GM18508 (cell line): ENCODE measurements around the gene XIAP.
"Not testable (repeated sequence)": the region's sequence is repeated elsewhere in the genome, so short reads cannot be mapped to it uniquely, and the experiment has no call there.

ENCODE experiments used
- ATAC-seq: cut with Tn5 transposase; IDR thresholded peaks from one replicate; pipeline ENCODE4 v1.9.1; 2021; ENCODE audit warnings: moderate number of reproducible peaks; ENCODE audit not compliant: insufficient read depth, unreplicated experiment

Gene XIAP

DNA sequence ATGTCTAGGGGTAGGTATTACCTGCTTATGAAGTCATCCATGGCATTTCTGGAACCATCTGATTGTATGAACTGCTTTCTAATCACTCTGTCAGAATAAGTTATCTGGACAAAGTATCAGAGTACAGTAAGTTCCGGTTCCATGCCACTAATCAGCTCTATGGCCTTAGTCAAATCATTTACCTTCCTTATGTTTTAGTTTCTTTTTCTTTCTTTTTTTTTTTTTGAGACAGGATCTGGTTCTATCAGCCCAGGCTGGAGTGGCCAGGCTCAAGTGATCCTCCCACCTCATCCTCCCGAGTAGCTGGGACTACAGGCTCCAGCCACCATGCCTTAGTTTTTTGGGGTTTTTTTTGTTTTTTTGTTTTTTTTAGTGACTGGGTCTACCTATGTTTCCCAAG lies 11.5 kb downstream of the XIAP start:
- peak; percentile 62 for ATAC-seq

DNA sequence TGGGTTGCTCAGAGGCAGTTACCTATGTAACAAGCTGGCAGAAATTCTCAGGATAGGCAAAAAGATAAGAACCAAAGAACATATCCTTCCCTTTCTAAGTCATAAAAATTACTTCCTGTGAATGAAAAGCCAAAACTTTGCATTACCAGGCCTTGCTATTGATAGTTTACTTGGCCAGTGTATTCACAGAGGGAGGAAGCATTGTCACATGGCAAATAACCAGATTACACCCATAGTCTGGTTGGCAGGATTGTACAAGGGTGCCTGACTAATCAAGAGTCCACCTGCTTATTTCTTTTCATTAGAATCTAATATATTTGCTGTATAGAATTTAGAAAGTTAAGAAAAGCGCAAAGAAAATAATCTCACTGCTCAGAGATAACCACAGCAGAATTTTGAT lies 14.1 kb downstream of the XIAP start:
- no peak for ATAC-seq

DNA sequence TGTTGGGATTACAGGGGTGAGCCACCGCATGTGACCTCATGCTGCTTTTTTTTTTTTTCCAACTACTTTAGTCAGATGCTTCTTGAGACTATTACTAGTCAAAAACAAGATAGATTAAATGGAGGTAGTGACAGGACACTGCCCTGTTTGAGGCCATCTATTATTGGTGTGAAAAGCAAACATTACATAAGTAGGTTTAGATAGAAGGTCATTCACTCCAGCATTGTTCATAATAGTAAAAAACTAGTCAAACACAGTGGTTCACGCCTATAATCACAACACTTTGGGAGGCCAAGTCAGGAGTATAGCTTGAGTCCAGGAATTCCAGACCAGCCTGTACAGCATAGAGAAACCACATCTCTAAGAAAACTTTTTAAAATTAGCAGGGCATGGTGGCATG lies 16.3 kb downstream of the XIAP start:
- ATAC-seq = no peak

DNA sequence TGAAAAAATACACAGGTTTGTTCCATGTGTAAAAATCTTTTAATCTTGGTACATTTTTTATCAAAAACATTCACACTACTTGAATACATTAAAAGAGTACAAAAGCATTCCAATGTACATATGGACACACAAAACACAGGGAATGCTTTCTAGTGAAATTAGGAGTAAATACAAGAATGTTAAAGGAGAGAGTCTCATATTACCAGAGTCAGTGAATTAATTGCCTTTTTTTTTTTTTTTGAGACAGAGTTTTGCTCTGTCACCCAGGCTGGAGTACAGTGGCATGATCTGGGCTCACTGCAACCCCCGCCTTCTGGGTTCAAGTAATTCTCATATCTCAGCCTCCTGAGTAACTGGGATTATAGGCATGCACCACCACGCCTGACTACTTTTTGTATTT lies 17.0 kb downstream of the XIAP start:
- no peak for ATAC-seq

DNA sequence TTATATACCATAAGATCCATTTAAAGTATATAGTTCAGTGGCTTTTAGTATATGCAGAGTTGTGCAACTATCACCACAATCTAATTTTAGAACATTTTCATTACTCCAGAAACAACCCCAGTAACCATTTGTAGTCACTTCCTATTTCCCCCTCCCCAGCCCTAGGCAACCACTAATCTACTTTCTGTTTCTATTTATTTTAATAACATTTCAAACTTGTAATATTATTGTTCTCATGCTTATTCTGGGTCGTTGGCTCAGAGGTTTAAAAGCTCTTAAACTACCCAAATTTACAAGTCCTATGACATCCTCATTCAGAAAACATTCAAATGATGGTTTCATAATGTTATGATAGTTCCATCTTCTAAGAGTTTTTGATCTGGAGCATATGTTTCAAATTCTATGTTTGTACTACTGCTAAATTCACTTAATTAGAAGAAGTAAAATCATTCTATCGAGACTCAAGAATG lies 18.4 kb downstream of the XIAP start:
- ATAC-seq = peak; percentile 73

DNA sequence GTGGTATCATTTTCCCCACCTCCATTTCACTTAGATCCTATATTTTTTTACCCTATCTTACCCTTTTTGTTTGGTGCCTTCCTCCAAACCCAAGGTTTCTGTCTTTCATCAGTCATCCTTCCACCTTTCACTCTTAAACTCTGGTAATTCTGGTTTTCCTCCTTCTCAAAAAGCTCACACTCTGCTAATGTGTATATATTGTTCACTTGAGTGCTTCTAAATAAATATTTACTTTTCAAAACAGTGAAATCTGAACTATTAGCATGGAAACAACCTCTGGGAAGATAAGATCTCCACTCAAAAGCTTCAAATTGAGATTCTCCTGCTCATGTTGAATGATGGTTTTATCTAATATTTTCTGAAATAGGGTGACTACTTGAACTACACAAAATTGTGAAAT lies 21.5 kb downstream of the XIAP start:
- no peak for ATAC-seq

DNA sequence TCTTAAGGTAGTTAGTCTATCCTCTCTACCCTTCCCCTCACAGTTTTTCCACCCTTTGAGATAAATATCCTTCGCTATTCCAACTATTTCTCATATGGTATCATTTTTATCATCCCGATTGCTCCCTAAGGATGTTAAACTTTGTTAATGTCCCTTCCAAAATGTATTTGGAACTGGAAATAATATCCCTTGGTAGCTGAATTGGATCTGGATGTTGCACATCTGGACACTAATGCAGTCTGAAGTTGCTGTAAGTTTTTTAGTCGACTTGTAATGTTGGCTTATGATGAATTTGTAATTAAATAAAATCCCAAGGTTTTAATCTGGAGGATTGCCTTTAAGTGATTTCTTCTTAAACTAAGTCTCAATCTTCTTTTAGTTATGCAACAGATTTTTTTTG lies 22.5 kb downstream of the XIAP start:
- ATAC-seq = no peak

DNA sequence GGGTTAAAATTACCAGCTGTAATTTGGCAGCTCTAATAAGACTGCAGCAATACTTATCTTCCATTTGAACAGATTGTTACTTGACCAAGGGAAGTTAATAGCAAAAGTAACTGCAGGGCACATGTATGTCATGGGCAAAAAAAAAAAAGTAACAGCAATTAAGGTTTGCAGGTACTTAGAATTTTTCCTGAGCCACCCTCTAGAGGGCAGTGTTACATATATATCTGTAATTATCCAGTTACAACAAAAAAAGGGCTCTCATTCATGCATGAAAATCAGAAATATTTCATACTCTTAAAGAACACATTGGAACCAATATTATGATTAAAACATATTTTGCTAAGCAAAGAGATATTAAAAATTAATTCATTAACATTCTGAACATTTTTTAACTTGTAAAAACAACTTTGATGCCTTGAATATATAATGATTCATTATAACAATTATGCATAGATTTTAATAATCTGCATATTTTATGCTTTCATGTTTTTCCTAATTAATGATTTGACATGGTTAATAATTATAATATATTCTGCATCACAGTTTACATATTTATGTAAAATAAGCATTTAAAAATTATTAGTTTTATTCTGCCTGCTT lies 25.1 kb downstream of the XIAP start:
- ATAC-seq = no peak

DNA sequence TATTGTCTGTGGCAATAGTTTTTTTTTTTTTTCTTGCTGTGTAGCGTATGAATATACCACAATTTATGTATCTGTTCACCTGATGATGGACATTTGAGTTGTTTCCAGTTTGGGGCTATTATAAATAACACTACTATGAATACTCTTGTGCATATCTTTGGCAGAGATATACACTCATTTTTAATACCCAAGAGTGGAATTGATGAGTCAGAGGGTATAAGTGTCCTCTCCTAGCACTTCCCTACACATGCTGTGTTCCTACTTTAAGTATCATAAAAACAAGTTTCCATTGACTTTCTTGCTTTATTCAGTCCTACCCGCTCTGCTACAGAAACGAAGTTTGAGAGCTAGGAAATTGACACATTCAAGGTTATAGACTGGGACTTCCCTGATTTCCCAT lies 39.8 kb downstream of the XIAP start:
- ATAC-seq = no peak

DNA sequence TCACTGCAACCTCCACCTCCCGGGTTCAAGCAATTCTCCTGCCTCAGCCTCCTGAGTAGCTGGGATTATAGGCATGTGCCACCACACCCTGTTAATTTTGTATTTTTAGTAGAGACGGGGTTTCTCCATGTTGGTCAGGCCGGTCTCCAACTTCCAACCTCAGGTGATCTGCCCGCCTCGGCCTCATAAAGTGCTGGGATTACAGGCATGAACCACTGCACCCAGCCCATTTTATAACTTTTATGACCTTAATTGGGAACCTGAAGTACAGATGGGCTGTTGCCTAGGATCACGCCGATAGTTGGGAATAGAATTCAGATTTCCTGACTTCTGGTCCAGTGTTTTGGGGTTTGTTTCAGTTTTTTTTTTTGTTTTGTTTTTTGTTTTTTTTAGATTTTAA lies 43.4 kb downstream of the XIAP start:
- not testable (repeated sequence) for ATAC-seq

DNA sequence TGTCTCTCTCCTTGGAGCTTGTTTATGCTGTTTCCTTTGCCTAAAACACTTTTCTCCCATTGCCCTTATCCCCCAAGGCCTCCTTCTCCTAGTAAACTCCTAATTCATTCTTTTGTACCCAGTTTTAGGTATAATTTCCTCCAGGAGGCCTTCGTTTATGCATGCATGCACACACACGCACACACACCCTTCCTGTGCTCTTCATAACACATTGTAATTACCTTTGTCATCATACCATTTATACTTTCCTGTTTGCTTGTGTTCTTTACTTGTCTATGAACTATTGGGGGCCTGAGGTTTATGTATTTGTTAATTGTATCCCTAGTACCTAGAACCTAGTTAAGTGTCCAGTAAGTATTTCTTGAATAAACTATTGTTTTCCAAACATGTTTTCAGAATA lies 45.5 kb downstream of the XIAP start:
- no peak for ATAC-seq

DNA sequence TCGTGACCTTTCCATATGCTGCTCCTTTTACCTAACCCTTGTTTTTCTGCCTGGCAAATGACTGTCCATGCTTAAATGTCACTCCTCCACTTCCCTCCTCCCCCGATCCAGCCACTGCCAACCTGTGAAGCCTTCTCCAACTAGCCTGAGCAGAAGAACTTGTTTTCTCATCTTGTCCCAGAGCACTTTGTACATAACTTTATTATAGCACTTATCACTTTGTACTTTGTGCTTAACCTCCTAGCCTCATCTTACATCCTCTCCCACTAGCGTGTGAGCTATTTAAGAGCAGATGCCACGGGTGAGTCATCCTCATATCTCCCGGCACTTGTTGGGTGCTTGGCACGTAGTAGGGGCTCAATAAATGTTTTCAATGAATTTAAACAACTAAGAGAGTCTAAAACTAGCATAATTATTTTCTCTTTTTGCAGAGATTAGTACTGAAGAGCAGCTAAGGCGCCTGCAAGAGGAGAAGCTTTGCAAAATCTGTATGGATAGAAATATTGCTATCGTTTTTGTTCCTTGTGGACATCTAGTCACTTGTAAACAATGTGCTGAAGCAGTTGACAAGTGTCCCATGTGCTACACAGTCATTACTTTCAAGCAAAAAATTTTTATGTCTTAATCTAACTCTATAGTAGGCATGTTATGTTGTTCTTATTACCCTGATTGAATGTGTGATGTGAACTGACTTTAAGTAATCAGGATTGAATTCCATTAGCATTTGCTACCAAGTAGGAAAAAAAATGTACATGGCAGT lies 46.9 kb downstream of the XIAP start:
- ATAC-seq = no peak

DNA sequence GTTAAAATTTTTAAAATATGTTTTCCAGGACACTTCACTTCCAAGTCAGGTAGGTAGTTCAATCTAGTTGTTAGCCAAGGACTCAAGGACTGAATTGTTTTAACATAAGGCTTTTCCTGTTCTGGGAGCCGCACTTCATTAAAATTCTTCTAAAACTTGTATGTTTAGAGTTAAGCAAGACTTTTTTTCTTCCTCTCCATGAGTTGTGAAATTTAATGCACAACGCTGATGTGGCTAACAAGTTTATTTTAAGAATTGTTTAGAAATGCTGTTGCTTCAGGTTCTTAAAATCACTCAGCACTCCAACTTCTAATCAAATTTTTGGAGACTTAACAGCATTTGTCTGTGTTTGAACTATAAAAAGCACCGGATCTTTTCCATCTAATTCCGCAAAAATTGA lies 49.7 kb downstream of the XIAP start:
- ATAC-seq = no peak

DNA sequence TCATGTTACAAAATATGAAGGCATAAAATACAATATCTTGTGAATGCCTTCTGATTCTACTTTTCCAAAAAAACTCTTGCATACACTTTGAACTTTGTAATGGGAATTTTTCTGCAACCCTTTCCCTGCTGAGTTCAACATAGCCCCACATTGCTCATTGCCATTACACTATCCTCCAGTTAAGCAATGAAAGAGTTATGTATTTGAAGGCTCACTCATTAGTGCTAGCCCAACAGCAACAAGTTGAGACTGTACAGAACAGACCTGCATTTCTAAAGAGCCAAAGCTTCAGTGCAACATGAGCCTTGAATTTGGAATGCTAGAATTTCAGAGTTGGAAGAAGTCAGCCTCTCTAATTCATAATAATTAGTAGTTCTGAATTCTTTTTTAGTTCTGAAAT lies 57.2 kb downstream of the XIAP start:
- no peak for ATAC-seq

DNA sequence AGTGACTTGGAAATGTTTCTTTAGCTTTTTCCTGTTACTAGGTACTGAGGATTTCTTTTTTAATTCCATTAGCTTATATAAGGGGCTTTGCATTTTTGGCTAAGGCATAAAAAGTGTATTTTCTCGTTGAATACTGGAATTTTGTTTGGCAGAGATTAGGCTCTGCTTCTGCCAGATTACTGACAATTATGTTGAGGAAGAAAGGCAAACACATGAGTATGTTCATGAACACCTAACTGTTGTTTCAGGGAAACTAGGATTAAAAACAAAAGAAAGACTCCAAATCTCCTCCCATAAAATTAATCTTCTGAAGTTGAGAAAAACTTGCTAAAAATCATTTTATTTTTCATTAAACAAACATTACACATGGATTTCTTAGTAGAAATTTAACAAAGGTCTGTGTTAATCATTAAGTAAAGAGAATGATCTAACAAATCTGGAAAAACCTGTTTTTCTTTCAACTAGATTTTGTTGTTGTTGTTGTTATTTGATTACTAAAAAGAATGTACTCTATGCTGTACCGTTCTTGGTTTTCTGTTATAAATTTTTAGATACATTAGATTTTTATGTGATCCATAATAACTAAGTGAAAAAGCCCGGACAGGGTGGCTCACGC lies 58.4 kb downstream of the XIAP start:
- ATAC-seq = no peak

DNA sequence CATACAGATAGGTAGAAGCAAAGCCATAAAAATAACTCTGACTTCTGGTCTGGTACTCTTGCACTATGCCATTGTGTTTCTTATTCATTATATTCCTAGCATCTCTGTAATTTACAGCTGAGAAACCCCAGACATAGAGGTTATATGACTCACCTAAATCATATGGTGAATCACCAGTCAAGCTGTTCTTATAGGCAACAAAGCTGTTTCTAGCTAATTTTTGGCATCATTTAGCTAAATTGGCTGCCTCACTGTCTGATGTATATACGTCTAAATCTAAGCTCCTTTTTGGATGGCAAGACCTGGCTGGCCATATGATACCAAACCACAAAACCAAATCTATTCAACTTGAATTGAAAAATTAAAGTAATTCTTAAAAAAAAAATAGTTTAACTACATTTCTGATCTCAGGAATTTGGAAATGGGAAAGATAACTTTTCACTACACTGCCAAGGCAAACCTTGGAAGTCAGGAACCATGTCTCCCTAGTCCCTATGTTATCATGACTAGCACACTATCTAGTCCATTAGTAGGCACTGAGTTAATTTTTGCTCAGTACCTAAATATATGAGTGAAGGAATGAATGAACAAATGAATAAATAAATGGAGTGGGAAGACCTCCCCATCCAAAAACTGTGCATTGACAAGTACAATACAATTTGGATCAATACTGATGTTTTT lies 60.4 kb downstream of the XIAP start:
- ATAC-seq = no peak

DNA sequence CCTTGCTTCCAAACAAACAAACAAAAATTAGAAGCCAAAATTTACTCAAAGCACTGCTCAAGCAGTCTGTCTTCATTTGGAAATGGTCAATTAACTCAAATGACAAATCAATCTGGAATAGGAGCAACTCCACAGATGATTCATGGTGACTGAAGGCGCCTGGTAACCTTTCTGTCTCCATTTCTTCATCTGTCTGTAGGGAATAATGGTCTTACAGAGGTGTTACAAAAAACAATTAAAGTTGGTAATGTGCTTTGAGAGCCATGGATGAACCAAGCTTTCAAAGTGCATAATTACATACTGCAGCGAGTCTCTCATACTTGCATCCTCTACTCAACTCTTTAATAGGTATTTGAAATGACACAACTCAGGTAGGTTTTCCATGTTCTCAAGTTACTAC lies 63.4 kb downstream of the XIAP start:
- no peak for ATAC-seq

DNA sequence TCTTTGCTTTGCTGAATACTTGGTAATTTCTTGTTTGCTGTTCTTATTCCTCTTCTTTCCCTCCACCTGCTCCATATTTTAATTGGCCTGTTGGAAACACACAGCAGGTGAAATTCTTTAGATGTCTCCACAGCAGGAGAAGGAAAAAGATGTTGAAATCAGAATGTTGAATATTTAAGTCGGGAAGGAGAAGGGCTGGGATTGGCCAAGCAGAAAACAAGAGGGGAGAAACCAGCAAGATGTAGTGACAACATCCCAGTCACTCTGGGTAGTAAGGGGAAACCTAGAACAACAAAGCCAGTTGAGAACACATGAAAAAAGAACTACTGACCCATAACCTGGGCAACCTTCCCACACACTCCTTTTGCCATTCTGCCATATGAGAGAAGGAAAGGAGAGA lies 64.3 kb downstream of the XIAP start:
- ATAC-seq = no peak

DNA sequence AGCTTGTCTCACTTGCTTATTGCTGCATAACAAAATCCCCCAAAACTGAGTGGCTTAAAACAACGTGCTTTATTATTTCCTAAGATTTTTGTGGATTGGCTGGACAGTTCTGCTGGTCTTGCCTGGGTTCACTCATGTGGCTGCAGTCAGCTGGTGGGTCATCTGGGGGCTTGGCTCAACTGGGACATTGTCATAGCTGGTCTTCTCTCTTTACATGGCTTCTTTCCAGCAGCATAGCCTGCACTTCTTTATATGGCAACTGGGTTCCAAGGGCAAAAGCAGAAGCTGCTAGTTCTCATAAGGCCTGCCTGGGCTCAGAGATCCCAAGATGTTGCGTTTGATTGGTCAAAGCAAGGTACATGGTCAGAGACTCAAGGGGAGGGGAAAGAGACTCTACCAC lies 68.0 kb downstream of the XIAP start:
- ATAC-seq = no peak

DNA sequence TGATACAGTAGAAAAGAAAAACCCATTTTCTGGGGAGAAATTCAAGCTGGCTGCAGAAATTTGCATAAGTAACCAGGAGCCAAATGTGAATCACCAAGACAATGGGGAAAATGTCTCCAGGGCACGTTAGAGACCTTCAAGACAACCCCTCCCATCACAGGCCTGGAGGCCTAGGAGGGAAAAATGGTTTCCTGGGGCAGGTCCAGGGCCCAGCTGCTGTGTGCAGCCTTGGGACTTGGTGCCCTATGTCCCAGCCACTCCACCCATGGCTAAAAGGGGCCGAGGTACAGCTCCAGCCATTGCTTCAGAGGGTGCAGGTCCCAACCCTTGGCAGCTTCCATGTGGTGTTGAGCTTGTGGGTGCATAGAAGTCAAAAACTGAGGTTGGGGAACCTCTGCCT lies 72.2 kb downstream of the XIAP start:
- not testable (repeated sequence) for ATAC-seq

DNA sequence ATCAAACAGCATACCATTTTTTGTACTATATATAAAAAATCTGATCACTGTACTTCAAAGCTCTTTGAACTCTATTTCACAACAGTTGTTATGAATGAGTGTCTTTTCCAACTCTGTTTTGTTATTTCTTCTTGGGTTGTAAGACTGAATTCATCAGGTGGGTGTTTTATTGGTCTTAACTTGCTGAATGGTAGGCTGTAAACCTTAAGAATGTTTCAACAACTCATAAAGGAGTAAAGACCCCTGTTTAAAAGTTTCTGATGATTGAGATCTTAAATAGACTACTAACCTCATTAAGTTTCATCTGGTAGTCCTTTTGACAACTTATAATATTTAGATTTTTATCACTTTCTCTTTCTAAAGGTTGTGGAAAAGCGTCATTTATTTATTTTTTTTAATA lies 83.2 kb downstream of the XIAP start:
- no peak for ATAC-seq
